Testis (tissue), 3 donors: Measurements from ENCODE around the gene ITGB2. TPM values are rescaled to one million over a fixed set of nuclear protein-coding genes. Genes with fewer than 3 reads are reported as not detected.

Source experiments
- DNase-seq: peaks from one replicate; pipeline ENCODE4 v3.0.0-alpha.2; 2019
- H3K27ac ChIP-seq, 2 donors: fragments of 200-600 bp; sonication (generic); one replicate each; pipeline ENCODE4 v1.5.1; 2019
- H3K27me3 ChIP-seq: fragments of 200-600 bp; sonication (generic); one replicate; pipeline ENCODE4 v1.5.1; 2019
- H3K36me3 ChIP-seq: fragments of 200-600 bp; sonication (generic); one replicate; pipeline ENCODE4 v1.5.1; 2017; ENCODE audit warnings: low read depth; ENCODE audit errors: missing control alignments
- H3K4me1 ChIP-seq: fragments of 200-600 bp; sonication (generic); one replicate; pipeline ENCODE4 v1.5.1; 2019
- H3K4me3 ChIP-seq, 2 donors: fragments of 200-600 bp; sonication (generic); one replicate each; pipeline ENCODE4 v1.5.1; 2017 to 2019
- H3K9me3 ChIP-seq: fragments of 200-600 bp; sonication (generic); one replicate; pipeline ENCODE4 v1.5.1; 2017
- POLR2A ChIP-seq: fragments of 450-650 bp; IDR thresholded peaks from one replicate; pipeline ENCODE4 v1.6.1; 2017; ENCODE audit warnings: antibody characterized with exemption, mild to moderate bottlenecking, moderate library complexity
- WGBS, 2 donors: methylation state at CpG; one replicate each; pipeline ENCODE4 v1.1.5; 2018; 5-methylcytosine and 5-hydroxymethylcytosine counted together
- intact Hi-C: fragments of 100-400 bp; cut with DNase I; formaldehyde crosslinking; loops from one replicate; pipeline ENCODE4 v1.15.1; 2023; ENCODE audit warnings: low total_unique reads
- polyA plus RNA-seq: library from polyadenylated mRNA; stranded (reverse); fragments of 350-450 nt; fragmentation: Illumina TruSeq; extraction: RNeasy Lipid Tissue Mini Kit (QIAGEN cat#74804); gene quantifications from one replicate; pipeline ENCODE4 v1.2.3, GENCODE V29; 2014; ENCODE audit warnings: low read depth, low replicate concordance; ENCODE audit not compliant: insufficient read depth
- total RNA-seq, 2 donors: library from RNA; depleted of rRNA; stranded (reverse); fragments of >200 nt; gene quantifications; one replicate each; pipeline ENCODE4 v1.2.3, GENCODE V29; 2016
- TF ChIP-seq, protein P1 (sequence below), 3 experiments: fragments of 450-650 bp in 2 of 3; fragments of 200-600 bp in 1 of 3; sonication (generic) in 1 of 3; IDR thresholded peaks; one replicate each; pipeline ENCODE4 v1.5.1; 2016 to 2019; ENCODE audit warnings: antibody characterized with exemption in 3 of 3, mild to moderate bottlenecking in 2 of 3, moderate library complexity in 1 of 3

ITGB2 gene
- total and polyA plus RNA-seq, 3 donors from 2014 or later, result 5.6 to 29.5 (median 27.4) TPM

DNA sequence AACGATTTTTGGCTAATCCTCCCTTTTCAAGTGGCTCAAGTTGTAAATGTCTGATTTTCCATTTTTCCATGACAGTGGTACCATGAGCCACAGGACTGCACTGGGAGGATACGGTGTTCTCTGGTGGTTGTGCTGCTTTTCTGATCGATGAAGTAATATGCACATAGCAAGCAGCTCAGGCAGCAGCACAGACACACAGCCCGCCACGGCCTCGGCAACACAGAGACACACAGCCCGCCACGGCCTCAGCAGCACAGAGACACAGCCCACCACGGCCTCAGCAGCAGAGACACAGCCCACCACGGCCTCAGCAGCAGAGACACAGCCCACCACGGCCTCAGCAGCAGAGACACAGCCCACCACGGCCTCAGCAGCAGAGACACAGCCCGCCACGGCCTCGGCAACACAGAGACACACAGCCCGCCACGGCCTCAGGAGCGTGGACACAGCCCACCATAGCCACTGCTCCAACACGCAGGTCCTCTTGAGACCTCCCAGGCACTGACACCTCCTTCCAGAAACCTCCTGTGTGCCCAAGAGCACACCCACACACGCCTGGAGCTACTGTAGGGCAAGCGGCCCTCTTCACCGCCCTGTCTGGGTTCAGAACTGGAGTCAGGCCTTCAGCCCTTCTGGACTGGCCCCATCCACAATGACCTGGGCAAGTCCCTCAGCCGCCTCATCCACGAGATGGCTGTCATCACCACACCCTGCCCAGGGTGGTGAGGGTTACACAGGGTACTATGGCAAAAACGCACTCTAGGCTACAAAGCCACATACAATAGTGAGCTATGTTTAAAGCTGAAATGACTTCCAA is 57.6 kb downstream of the ITGB2 start:
- Histone ChIP-seq H3K9me3 (no peaks in the 10 kb centered on the region), H3K4me3 (no peak overlapping the region), H3K4me1 (peaks cover 3% of the 10 kb centered on the region), H3K27me3 (no peaks in the 10 kb centered on the region), H3K36me3 (no peaks in the 10 kb centered on the region), H3K27ac (no peak overlapping the region)
- intact Hi-C loops, result no loop called here
- TF ChIP-seq POLR2A, result no peak
- TF ChIP-seq, protein P1, sequence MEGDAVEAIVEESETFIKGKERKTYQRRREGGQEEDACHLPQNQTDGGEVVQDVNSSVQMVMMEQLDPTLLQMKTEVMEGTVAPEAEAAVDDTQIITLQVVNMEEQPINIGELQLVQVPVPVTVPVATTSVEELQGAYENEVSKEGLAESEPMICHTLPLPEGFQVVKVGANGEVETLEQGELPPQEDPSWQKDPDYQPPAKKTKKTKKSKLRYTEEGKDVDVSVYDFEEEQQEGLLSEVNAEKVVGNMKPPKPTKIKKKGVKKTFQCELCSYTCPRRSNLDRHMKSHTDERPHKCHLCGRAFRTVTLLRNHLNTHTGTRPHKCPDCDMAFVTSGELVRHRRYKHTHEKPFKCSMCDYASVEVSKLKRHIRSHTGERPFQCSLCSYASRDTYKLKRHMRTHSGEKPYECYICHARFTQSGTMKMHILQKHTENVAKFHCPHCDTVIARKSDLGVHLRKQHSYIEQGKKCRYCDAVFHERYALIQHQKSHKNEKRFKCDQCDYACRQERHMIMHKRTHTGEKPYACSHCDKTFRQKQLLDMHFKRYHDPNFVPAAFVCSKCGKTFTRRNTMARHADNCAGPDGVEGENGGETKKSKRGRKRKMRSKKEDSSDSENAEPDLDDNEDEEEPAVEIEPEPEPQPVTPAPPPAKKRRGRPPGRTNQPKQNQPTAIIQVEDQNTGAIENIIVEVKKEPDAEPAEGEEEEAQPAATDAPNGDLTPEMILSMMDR (IDR thresholded peaks at IDR 0.05), result no peak
- WGBS, 2 donors, result 88 to 94% methylated on average over 4 to 25 of the region's 25 CpGs
- DNase-seq, result no peak

DNA sequence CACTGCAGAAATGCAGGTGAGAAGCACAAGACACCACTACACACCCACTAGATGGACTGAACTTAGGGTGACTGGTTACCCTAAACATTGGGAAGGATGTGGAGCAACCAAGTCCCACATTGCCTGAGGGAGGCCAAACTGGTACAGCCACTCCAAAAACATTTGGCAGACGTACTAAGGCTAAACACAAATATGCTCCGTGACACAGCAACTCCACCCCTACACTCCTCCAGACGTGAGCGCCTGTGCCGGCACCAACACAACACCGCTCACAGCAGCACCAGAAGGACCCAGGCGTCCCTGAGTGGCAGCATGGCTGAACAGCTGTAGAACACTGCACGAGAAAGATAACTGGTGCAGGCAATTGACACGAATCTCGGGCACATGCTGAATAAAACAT is 61.9 kb downstream of the ITGB2 start:
- Histone ChIP-seq H3K4me1 (no peaks in the 10 kb centered on the region), H3K4me3 (no peak overlapping the region), H3K27ac (no peak overlapping the region), H3K9me3 (no peaks in the 10 kb centered on the region), H3K36me3 (no peaks in the 10 kb centered on the region), H3K27me3 (no peaks in the 10 kb centered on the region)
- TF ChIP-seq, protein P1 (IDR thresholded peaks at IDR 0.05), result no peak
- no peak for TF ChIP-seq POLR2A
- intact Hi-C loops, result no loop called here
- WGBS, 2 donors, result 79 to 86% methylated on average over 10 of the region's 10 CpGs
- no peak for DNase-seq

DNA sequence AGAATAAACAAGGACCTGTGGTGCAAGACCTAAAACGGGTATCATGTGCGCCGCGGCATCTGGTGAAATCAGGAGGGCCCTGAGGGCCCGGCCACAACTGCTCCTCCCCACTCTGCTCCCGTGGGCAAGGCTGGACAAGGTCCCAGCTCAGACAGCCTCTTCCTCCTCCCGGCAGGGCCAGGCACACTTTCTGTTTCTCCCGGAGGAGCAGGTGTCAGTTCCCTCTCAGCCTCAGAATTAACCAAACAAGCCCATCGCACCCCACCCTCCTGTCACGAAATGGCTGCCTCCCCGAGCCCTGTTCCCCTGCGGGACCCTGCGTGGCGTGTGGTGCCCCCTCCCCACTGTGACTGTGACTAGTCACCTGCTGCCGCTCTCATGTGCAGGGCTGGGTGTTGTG is 62.4 kb downstream of the ITGB2 start:
- DNase-seq, result no peak
- WGBS, 2 donors, result 88 to 89% methylated on average over 14 to 15 of the region's 15 CpGs
- Histone ChIP-seq H3K9me3 (no peaks in the 10 kb centered on the region), H3K4me3 (no peak overlapping the region), H3K4me1 (no peaks in the 10 kb centered on the region), H3K36me3 (no peaks in the 10 kb centered on the region), H3K27me3 (no peaks in the 10 kb centered on the region), H3K27ac (no peak overlapping the region)
- intact Hi-C loops, result no loop called here
- TF ChIP-seq, protein P1 (IDR thresholded peaks at IDR 0.05), result no peak
- no peak for TF ChIP-seq POLR2A

DNA sequence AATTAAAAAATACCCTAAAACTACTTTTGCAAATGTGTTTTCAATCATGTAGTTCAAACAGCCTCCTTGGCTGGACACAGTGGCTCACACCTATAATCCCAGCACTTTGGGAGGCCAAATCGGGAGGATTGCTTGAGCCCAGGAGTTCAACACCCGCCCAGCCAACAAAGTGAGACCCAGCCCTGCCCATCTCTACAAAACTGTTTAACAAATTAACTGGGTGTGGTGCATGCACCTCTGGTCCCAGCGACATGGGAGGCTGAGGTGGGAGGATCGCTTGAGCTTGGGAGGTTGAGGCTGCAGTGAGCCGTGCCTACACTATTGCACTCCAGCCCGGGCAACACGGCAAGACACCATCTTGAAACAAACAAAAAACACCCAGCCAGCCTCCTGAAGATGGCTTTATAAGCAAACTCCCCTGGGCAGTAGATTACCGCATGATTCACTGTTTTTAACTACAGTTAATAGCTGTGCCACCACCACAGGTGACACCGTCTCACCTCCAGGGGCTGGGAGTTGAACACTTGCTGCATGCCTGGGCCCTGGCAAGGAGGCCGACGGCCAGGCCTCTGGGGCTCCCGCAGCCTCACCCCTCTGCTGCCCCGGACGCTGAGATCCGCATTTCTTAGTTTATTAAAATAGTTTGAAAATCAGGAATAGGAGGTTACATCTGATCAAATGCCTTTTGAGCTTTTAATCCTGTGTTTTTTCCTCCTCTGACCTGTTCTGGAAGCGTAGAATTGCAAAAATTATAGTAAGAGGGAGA is 63.4 kb downstream of the ITGB2 start:
- no peak overlapping the region for H3K27ac ChIP-seq
- intact Hi-C loops, result no loop called here
- WGBS, 2 donors, result 90 to 91% methylated on average over 14 to 16 of the region's 16 CpGs

More for the DNA sequence above, 63.4 kb downstream of the ITGB2 start:
- Histone ChIP-seq H3K4me3 (no peak overlapping the region), H3K27me3 (no peaks in the 10 kb centered on the region), H3K36me3 (no peaks in the 10 kb centered on the region), H3K4me1 (no peaks in the 10 kb centered on the region), H3K9me3 (no peaks in the 10 kb centered on the region)
- no peak for DNase-seq
- TF ChIP-seq, protein P1 (IDR thresholded peaks at IDR 0.05), result no peak
- TF ChIP-seq POLR2A, result no peak
